Measurements from ENCODE around the gene CPED1.
"Not testable (repeated sequence)": the region's sequence is repeated elsewhere in the genome, so short reads cannot be mapped to it uniquely, and the experiment has no call there.

The CPED1 gene

GRCh38 chr7:121102619-121103018, 114.1 kb downstream of the CPED1 start:
- no peak for DNase-seq

GRCh38 chr7:121103086-121103485, 114.6 kb downstream of the CPED1 start:
- DNase-seq = no peak

GRCh38 chr7:121103579-121103978, 115.1 kb downstream of the CPED1 start:
- no peak for DNase-seq

GRCh38 chr7:121105262-121105661, 116.8 kb downstream of the CPED1 start:
- no peak for DNase-seq

- no peak for DNase-seq
Measured at GRCh38 chr7:121107923-121108498, 119.5 kb downstream of the CPED1 start.

- DNase-seq = no peak
Measured at GRCh38 chr7:121109145-121109544, 120.6 kb downstream of the CPED1 start.

GRCh38 chr7:121113288-121113687, 124.8 kb downstream of the CPED1 start:
- no peak for DNase-seq

- DNase-seq = no peak
Measured at GRCh38 chr7:121116396-121116795, 127.9 kb downstream of the CPED1 start.

GRCh38 chr7:121119047-121119446, 130.5 kb downstream of the CPED1 start:
- DNase-seq = no peak

GRCh38 chr7:121123032-121123431, 134.5 kb downstream of the CPED1 start:
- DNase-seq = no peak

- not testable (repeated sequence) for DNase-seq
Measured at GRCh38 chr7:121125454-121125853, 136.9 kb downstream of the CPED1 start.

GRCh38 chr7:121126201-121126600, 137.7 kb downstream of the CPED1 start:
- no peak for DNase-seq

- no peak for DNase-seq
Measured at GRCh38 chr7:121126801-121127534, 138.5 kb downstream of the CPED1 start.

GRCh38 chr7:121132940-121133339, 144.4 kb downstream of the CPED1 start:
- no peak for DNase-seq

- DNase-seq = no peak
Measured at GRCh38 chr7:121133444-121133843, 144.9 kb downstream of the CPED1 start.

GRCh38 chr7:121137580-121137979, 149.1 kb downstream of the CPED1 start:
- DNase-seq = no peak

- DNase-seq = no peak
Measured at GRCh38 chr7:121138262-121138933, 149.9 kb downstream of the CPED1 start.

GRCh38 chr7:121139427-121139826, 150.9 kb downstream of the CPED1 start:
- no peak for DNase-seq

GRCh38 chr7:121140790-121141189, 152.3 kb downstream of the CPED1 start:
- DNase-seq = no peak

- DNase-seq = no peak
Measured at GRCh38 chr7:121151774-121152221, 163.3 kb downstream of the CPED1 start.

- no peak for DNase-seq
Measured at GRCh38 chr7:121153411-121153810, 164.9 kb downstream of the CPED1 start.

- no peak for DNase-seq
Measured at GRCh38 chr7:121153995-121154394, 165.5 kb downstream of the CPED1 start.

GRCh38 chr7:121156825-121157224, 168.3 kb downstream of the CPED1 start:
- no peak for DNase-seq

- DNase-seq = no peak
Measured at GRCh38 chr7:121157341-121157751, 168.8 kb downstream of the CPED1 start.

All from stimulated activated CD8-positive, alpha-beta memory T cell treated with anti-CD3 and anti-CD28 coated beads, Interleukin-4, amount 100 ng/mL, for 48 hours (primary cell).